GM21367 (cell line): ENCODE data around the gene RTBDN.
A peak's percentile ranks its signal among the peaks of the same experiment; 100 is the strongest.

Experiments used
- ATAC-seq: cut with Tn5 transposase; IDR thresholded peaks from one replicate; pipeline ENCODE4 v1.9.1; 2021; ENCODE audit not compliant: unreplicated experiment

Gene RTBDN

GRCh38 chr19:12793290-12794195 lies 40.8 kb downstream of the RTBDN start:
- ATAC-seq: peak; percentile 26

GRCh38 chr19:12792853-12793289 lies 41.5 kb downstream of the RTBDN start:
- ATAC-seq: no peak

GRCh38 chr19:12792051-12792852 lies 42.1 kb downstream of the RTBDN start:
- ATAC-seq: no peak

GRCh38 chr19:12791345-12792050 lies 42.9 kb downstream of the RTBDN start, which contains the start of gene JUNB:
Gene JUNB, plus strand, starts transcription at chr19:12791486. Its CDS starts 286 bp downstream, at chr19:12791772.
- ATAC-seq: peak; percentile 32

GRCh38 chr19:12790628-12791344 lies 43.6 kb downstream of the RTBDN start:
- no peak for ATAC-seq

GRCh38 chr19:12789904-12790619 lies 44.3 kb downstream of the RTBDN start:
- peak; percentile 25 for ATAC-seq

GRCh38 chr19:12789098-12789903 lies 45.1 kb downstream of the RTBDN start:
- no peak for ATAC-seq

GRCh38 chr19:12788682-12789097 lies 45.7 kb downstream of the RTBDN start:
- ATAC-seq: no peak

- ATAC-seq: no peak
Measured at GRCh38 chr19:12788042-12788681, 46.2 kb downstream of the RTBDN start.

- ATAC-seq: no peak
Measured at GRCh38 chr19:12787458-12787857, 46.9 kb downstream of the RTBDN start.

GRCh38 chr19:12786952-12787351 lies 47.4 kb downstream of the RTBDN start:
- no peak for ATAC-seq

- no peak for ATAC-seq
Measured at GRCh38 chr19:12786141-12786870, 48.1 kb downstream of the RTBDN start.

GRCh38 chr19:12785431-12786031 lies 48.8 kb downstream of the RTBDN start:
- no peak for ATAC-seq

GRCh38 chr19:12784871-12785430 lies 49.4 kb downstream of the RTBDN start:
- no peak for ATAC-seq

- ATAC-seq: no peak
Measured at GRCh38 chr19:12784394-12784870, 49.9 kb downstream of the RTBDN start.

- ATAC-seq: no peak
Measured at GRCh38 chr19:12783849-12784393, 50.5 kb downstream of the RTBDN start.
